Suprapubic skin (tissue), 4 donors: Measurements from ENCODE around the gene CNRIP1. TPM values are rescaled to one million over a fixed set of nuclear protein-coding genes. Genes with fewer than 3 reads are reported as not detected.

Experiments used
- DNase-seq, 2 donors: peaks; one replicate each; pipeline ENCODE4 v3.0.0-alpha.2; 2019; ENCODE audit warnings: low spot score in 2 of 2
- H3K27ac ChIP-seq: fragments of 200-600 bp; sonication (generic); one replicate; pipeline ENCODE4 v1.5.1; 2019
- H3K27me3 ChIP-seq: fragments of 200-600 bp; sonication (generic); one replicate; pipeline ENCODE4 v1.5.1; 2019
- H3K36me3 ChIP-seq: fragments of 200-600 bp; sonication (generic); one replicate; pipeline ENCODE4 v1.5.1; 2019
- H3K4me1 ChIP-seq: fragments of 200-600 bp; sonication (generic); one replicate; pipeline ENCODE4 v1.5.1; 2019
- H3K4me3 ChIP-seq: fragments of 200-600 bp; sonication (generic); one replicate; pipeline ENCODE4 v1.5.1; 2019; ENCODE audit warnings: mild to moderate bottlenecking
- H3K9me3 ChIP-seq: fragments of 200-600 bp; sonication (generic); one replicate; pipeline ENCODE4 v1.5.1; 2019
- CTCF ChIP-seq, 2 donors: fragments of 200-600 bp in 1 of 2; fragments of 450-650 bp in 1 of 2; sonication (generic) in 1 of 2; IDR thresholded peaks; one replicate each; pipeline ENCODE4 v1.5.1; 2016 to 2019; ENCODE audit warnings: antibody characterized with exemption in 2 of 2, mild to moderate bottlenecking in 1 of 2, moderate library complexity in 1 of 2
- EP300 ChIP-seq: sonication (generic); formaldehyde crosslinking; IDR thresholded peaks from one replicate; pipeline ENCODE4 v1.6.1; 2017; ENCODE audit warnings: antibody characterized with exemption
- POLR2A ChIP-seq, 2 donors: fragments of 450-650 bp; IDR thresholded peaks; one replicate each; pipeline ENCODE4 v1.6.1; 2017; ENCODE audit warnings: antibody characterized with exemption in 2 of 2, mild to moderate bottlenecking in 2 of 2, moderate library complexity in 2 of 2
- POLR2AphosphoS5 ChIP-seq, 3 donors: sonication (generic); formaldehyde crosslinking; IDR thresholded peaks; one replicate each; pipeline ENCODE4 v1.6.1; 2017; ENCODE audit warnings: antibody characterized with exemption in 3 of 3
- WGBS: methylation state at CpG from one replicate; pipeline ENCODE4 v1.1.5; 2018; 5-methylcytosine and 5-hydroxymethylcytosine counted together
- total RNA-seq, 4 donors: library from RNA; depleted of rRNA; stranded (reverse); fragments of >200 nt; gene quantifications; one replicate each; pipeline ENCODE4 v1.1.0, GENCODE V29; 2016

Gene CNRIP1
- total RNA-seq, 4 donors from 2014 or later = 3.4 to 13.5 (median 6.6) TPM

DNA sequence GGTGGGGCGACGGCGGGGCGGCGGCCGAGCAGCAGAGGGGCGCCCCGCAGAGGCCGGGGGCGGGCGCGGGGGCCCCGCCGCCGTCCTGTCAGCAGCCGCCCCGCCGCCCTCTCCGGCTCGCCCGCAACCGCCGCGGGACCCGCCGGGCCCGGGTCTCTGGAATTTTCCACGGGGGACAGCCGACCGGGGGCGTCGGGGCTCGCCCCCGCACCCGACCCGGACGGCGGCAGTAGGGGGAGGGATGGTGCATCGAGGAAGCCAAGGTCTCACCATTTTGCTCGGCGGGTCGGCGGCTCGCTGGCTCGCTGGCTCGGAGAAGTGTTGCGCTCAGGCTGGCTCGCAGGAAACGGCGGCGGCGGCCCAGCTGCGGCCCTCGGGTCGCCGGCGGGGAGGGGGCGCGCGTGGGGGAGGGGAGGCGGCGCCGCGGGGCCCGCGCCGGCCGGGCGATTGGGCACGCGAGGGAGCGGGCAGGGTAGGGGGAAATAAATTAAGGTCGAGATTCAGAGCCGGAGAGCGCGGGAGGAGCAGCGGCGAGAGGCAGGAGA, 67.8 kb downstream of the CNRIP1 start:
- Histone ChIP-seq H3K27ac (peak overlapping the region; percentile 99), H3K4me1 (peaks cover 63% of the 10 kb centered on the region), H3K4me3 (peak overlapping the region; percentile 82), H3K36me3 (no peaks in the 10 kb centered on the region), H3K9me3 (no peaks in the 10 kb centered on the region), H3K27me3 (no peaks in the 10 kb centered on the region)
- 0% methylated on average over 31 of the region's 78 CpGs for WGBS
- TF ChIP-seq CTCF (IDR thresholded peaks at IDR 0.05) (no peak), EP300 (no peak), POLR2AphosphoS5 (IDR thresholded peaks at IDR 0.05) (no peak), POLR2A (IDR thresholded peaks at IDR 0.05) (no peak)
- peak; percentile 73 to 82 for DNase-seq

DNA sequence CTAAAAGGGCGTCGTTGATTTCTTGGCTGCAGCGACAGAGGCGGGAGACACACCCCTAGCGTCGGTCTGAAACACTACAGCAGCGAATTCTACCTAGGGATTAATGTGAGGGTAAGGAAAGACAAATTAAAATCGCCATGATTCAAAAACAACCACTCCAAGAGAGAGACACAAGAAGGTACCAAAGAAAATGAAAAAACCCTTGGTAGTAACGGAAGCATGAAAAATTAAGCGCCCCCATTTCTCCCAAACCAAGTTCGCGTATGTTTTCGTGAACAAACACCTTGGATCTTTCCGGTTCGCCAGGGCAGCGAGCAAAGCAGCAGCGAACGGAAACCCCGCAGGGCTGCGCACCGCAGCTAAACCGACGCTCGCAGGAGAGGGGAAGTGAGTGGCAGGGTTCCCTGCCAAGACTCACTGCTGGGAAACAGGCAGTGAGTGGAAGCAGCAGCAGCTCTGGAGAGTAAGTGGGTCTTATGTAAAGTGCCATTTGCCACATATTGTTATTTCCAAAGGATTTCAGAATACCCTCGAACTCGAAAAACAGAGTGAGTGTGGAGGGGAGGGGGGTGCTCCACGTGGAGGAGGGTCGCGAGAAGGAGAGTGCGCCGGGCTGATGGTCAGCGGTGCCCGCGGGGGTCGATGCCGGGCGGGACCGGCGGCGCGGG, 68.4 kb downstream of the CNRIP1 start:
- Histone ChIP-seq H3K4me1 (peaks cover 69% of the 10 kb centered on the region), H3K4me3 (peak overlapping the region; percentile 82), H3K9me3 (no peaks in the 10 kb centered on the region), H3K36me3 (no peaks in the 10 kb centered on the region), H3K27ac (peak overlapping the region; percentile 99), H3K27me3 (no peaks in the 10 kb centered on the region)
- DNase-seq = peak; percentile 81 to 85
- under 1% methylated on average over 30 of the region's 41 CpGs for WGBS
- TF ChIP-seq CTCF (IDR thresholded peaks at IDR 0.05) (peak; percentile 71 to 74), POLR2AphosphoS5 (IDR thresholded peaks at IDR 0.05) (peak in 2 of 3 donors; percentile 23 to 40), EP300 (no peak)

DNA sequence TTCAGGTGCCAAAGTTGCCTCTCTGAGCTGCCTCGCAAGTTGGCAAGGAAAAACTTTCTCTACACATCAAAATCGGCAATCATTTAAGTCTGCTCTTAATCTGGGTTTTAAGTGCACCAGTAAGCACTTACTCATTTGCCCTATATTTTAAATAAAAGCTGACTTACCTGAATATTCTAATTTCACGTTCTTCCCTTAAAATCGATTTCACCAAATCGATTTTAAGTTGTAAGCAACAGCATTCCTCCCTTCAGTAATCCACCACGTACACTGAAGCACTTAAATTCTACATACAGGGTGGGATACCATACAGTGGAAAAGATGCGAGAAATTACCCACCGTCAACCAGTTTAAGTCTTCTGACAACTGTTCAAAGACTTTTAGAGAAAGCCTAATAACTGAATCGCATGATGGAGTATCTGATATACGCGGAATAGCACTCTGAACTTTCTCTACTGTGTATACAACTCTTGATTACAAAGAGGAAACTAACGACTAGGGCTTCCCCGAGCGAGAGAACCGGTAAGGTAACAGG, 69.0 kb downstream of the CNRIP1 start:
- Histone ChIP-seq H3K36me3 (no peaks in the 10 kb centered on the region), H3K4me1 (peaks cover 70% of the 10 kb centered on the region), H3K4me3 (peak overlapping the region; percentile 82), H3K9me3 (no peaks in the 10 kb centered on the region), H3K27ac (peak overlapping the region; percentile 99), H3K27me3 (no peaks in the 10 kb centered on the region)
- TF ChIP-seq CTCF (IDR thresholded peaks at IDR 0.05) (no peak), POLR2A (IDR thresholded peaks at IDR 0.05) (no peak), POLR2AphosphoS5 (IDR thresholded peaks at IDR 0.05) (no peak), EP300 (no peak)
- 8% methylated on average over 15 of the region's 15 CpGs for WGBS
- no peak for DNase-seq

DNA sequence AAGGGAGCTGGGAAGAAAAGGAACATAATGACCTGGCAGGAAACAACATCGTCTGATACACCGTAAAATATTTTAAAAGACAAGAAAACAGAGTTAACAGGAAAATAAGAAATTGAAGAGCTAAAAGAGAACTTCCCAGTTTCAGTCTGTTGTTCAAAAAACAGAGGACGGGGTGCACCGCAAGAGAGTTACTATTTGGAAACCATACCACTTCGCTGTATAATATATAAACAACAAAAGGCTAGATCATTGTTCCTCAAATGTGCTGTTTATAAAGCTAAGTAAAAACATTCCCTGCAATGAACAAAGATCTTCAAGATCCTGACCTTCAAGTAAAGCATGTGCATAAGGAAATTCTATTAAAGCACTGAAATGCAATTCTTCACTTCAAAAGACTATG, 69.6 kb downstream of the CNRIP1 start:
- H3K4me1 ChIP-seq = peaks cover 73% of the 10 kb centered on the region
- no peak for DNase-seq
- no peaks in the 10 kb centered on the region for H3K9me3 ChIP-seq
- TF ChIP-seq CTCF (IDR thresholded peaks at IDR 0.05) (no peak), POLR2A (IDR thresholded peaks at IDR 0.05) (no peak), EP300 (no peak), POLR2AphosphoS5 (IDR thresholded peaks at IDR 0.05) (no peak)
- whole genome bisulfite sequencing = 25% methylated on average over 5 of the region's 5 CpGs
- H3K27me3 ChIP-seq = no peaks in the 10 kb centered on the region
- H3K36me3 ChIP-seq = no peaks in the 10 kb centered on the region
- H3K27ac ChIP-seq = peak overlapping the region; percentile 99
- peak overlapping the region; percentile 82 for H3K4me3 ChIP-seq

- H3K4me3 ChIP-seq = no peak overlapping the region
- peaks cover 66% of the 10 kb centered on the region for H3K4me1 ChIP-seq
- no peaks in the 10 kb centered on the region for H3K36me3 ChIP-seq
- 67% methylated on average over 2 of the region's 2 CpGs for WGBS
- no peak overlapping the region for H3K27ac ChIP-seq
- no peaks in the 10 kb centered on the region for H3K27me3 ChIP-seq
- no peak for DNase-seq
- no peaks in the 10 kb centered on the region for H3K9me3 ChIP-seq
- TF ChIP-seq CTCF (IDR thresholded peaks at IDR 0.05) = no peak
- no peak for TF ChIP-seq POLR2AphosphoS5 (IDR thresholded peaks at IDR 0.05)
- no peak for TF ChIP-seq EP300
- no peak for TF ChIP-seq POLR2A (IDR thresholded peaks at IDR 0.05)
Measured at GRCh38 chr2:68248806-68249205, 70.9 kb downstream of the CNRIP1 start.
